Measurements from ENCODE around the gene RGL1. TPM values are rescaled to one million over a fixed set of nuclear protein-coding genes. Genes with fewer than 3 reads are reported as not detected.
"Not testable (repeated sequence)": the region's sequence is repeated elsewhere in the genome, so short reads cannot be mapped to it uniquely, and the experiment has no call there.

Gene RGL1
- total RNA-seq, 1 donor from 2014 or later = 17.0 TPM

- Mint-ChIP-seq H3K36me3 (peaks cover 4% of the 10 kb centered on the region), H3K27me3 (no peaks in the 10 kb centered on the region), H3K4me1 (ENCODE audit: unreplicated experiment) (peaks cover 19% of the 10 kb centered on the region)
Measured at GRCh38 chr1:183780159-183780558, 24.8 kb upstream of the RGL1 start.

GRCh38 chr1:183780757-183781156 is 24.2 kb upstream of the RGL1 start:
- Mint-ChIP-seq H3K4me3 (no peak overlapping the region), H3K9me3 (no peaks in the 10 kb centered on the region), H3K4me1 (ENCODE audit: unreplicated experiment) (peaks cover 19% of the 10 kb centered on the region), H3K27me3 (no peaks in the 10 kb centered on the region), H3K27ac (no peak overlapping the region), H3K36me3 (peaks cover 4% of the 10 kb centered on the region)
- no peak for DNase-seq (ENCODE audit: extremely low spot score, unreplicated experiment)
- no peak for TF ChIP-seq CTCF (conservative IDR thresholded peaks at IDR 0.05)

More at GRCh38 chr1:183780159-183780558, 24.8 kb upstream of the RGL1 start:
- Mint-ChIP-seq H3K4me3 (no peak overlapping the region), H3K9me3 (peaks cover 2% of the 10 kb centered on the region), H3K27ac (no peak overlapping the region)
- no peak for DNase-seq (ENCODE audit: extremely low spot score, unreplicated experiment)
- no peak for TF ChIP-seq CTCF (conservative IDR thresholded peaks at IDR 0.05)

GRCh38 chr1:183783342-183783741 is 21.6 kb upstream of the RGL1 start:
- Mint-ChIP-seq H3K36me3 (no peaks in the 10 kb centered on the region), H3K9me3 (no peaks in the 10 kb centered on the region), H3K27me3 (no peaks in the 10 kb centered on the region), H3K27ac (no peak overlapping the region), H3K4me1 (ENCODE audit: unreplicated experiment) (peaks cover 20% of the 10 kb centered on the region), H3K4me3 (no peak overlapping the region)
- no peak for TF ChIP-seq CTCF (conservative IDR thresholded peaks at IDR 0.05)
- DNase-seq (ENCODE audit: extremely low spot score, unreplicated experiment) = no peak

GRCh38 chr1:183783767-183784637 is 20.9 kb upstream of the RGL1 start:
- Mint-ChIP-seq H3K36me3 (no peaks in the 10 kb centered on the region), H3K27me3 (no peaks in the 10 kb centered on the region), H3K27ac (no peak overlapping the region), H3K4me1 (ENCODE audit: unreplicated experiment) (peaks cover 20% of the 10 kb centered on the region), H3K4me3 (no peak overlapping the region), H3K9me3 (no peaks in the 10 kb centered on the region)
- no peak for DNase-seq (ENCODE audit: extremely low spot score, unreplicated experiment)
- no peak for TF ChIP-seq CTCF (conservative IDR thresholded peaks at IDR 0.05)

- H3K9me3 Mint-ChIP-seq; H3K27me3 Mint-ChIP-seq; H3K36me3 Mint-ChIP-seq; DNase-seq (ENCODE audit: extremely low spot score, unreplicated experiment); H3K27ac Mint-ChIP-seq; H3K4me3 Mint-ChIP-seq: not testable (repeated sequence)
- peaks cover 16% of the 10 kb centered on the region for H3K4me1 Mint-ChIP-seq (ENCODE audit: unreplicated experiment)
Measured at GRCh38 chr1:183785921-183786320, 19.0 kb upstream of the RGL1 start.

- no peak overlapping the region for H3K4me3 Mint-ChIP-seq
- no peaks in the 10 kb centered on the region for H3K27me3 Mint-ChIP-seq
- peaks cover 13% of the 10 kb centered on the region for H3K4me1 Mint-ChIP-seq (ENCODE audit: unreplicated experiment)
- TF ChIP-seq CTCF (conservative IDR thresholded peaks at IDR 0.05) = no peak
- no peaks in the 10 kb centered on the region for H3K36me3 Mint-ChIP-seq
- DNase-seq (ENCODE audit: extremely low spot score, unreplicated experiment) = no peak
- no peaks in the 10 kb centered on the region for H3K9me3 Mint-ChIP-seq
- no peak overlapping the region for H3K27ac Mint-ChIP-seq
Measured at GRCh38 chr1:183787704-183788103, 17.2 kb upstream of the RGL1 start.
